Tibial artery (tissue), 4 donors: ENCODE results near the gene UPP2.

ENCODE experiments used
- DNase-seq, 2 donors: peaks; one replicate each; pipeline ENCODE4 v3.0.0-alpha.2; 2019
- H3K27ac ChIP-seq, 2 donors: fragments of 200-600 bp; sonication (generic) in 1 of 2; 1 replicate in 1 of 2; 2 replicates in 1 of 2; pipeline ENCODE4 v1.5.1; 2018 to 2019; ENCODE audit warnings: mild to moderate bottlenecking in 1 of 2
- H3K27me3 ChIP-seq, 2 donors: fragments of 200-600 bp; sonication (generic) in 1 of 2; one replicate each; pipeline versions ENCODE4 v1.5.1 to v1.6.0; 2016 to 2019
- H3K36me3 ChIP-seq, 3 donors: fragments of 200-600 bp; sonication (generic) in 2 of 3; one replicate each; pipeline ENCODE4 v1.5.1; 2016 to 2019; ENCODE audit warnings: mild to moderate bottlenecking in 2 of 3
- H3K4me1 ChIP-seq, 4 donors: fragments of 200-600 bp; sonication (generic) in 2 of 4; 1 replicate in 3 of 4; 2 replicates in 1 of 4; pipeline ENCODE4 v1.5.1; 2016 to 2019
- H3K4me3 ChIP-seq, 2 donors: fragments of 200-600 bp; sonication (generic) in 1 of 2; 1 replicate in 1 of 2; 2 replicates in 1 of 2; pipeline ENCODE4 v1.5.1; 2018 to 2019; ENCODE audit warnings: mild to moderate bottlenecking in 2 of 2
- H3K9me3 ChIP-seq, 3 donors: fragments of 200-600 bp; sonication (generic) in 1 of 3; one replicate each; pipeline ENCODE4 v1.5.1; 2016 to 2019
- CTCF ChIP-seq, 2 experiments: fragments of 200-600 bp in 1 of 2; fragments of 450-650 bp in 1 of 2; IDR thresholded peaks; one replicate each; pipeline ENCODE4 v1.5.1; 2017 to 2019; ENCODE audit warnings: antibody characterized with exemption in 2 of 2, mild to moderate bottlenecking in 1 of 2, moderate library complexity in 1 of 2
- intact Hi-C: fragments of 100-400 bp; cut with DNase I; formaldehyde crosslinking; loops from one replicate; pipeline ENCODE4 v1.15.0; 2023; ENCODE audit warnings: low total_unique reads

UPP2 gene

GRCh38 chr2:158101384-158101926, at the start of gene UPP2:
TSS of gene UPP2 (plus strand) at chr2:158101876. CDS start at chr2:158102064, 188 bp downstream.
- no peak within 1 kb of the TSS for H3K4me3 ChIP-seq
- H3K27ac ChIP-seq = no peak within 1 kb of the TSS
- TF ChIP-seq CTCF (IDR thresholded peaks at IDR 0.05) = no peak
- H3K27me3 ChIP-seq = no peaks in the 10 kb centered on the region
- intact Hi-C loops = no loop called here
- no peaks in the 10 kb centered on the region for H3K9me3 ChIP-seq
- no peaks in the 10 kb centered on the region for H3K36me3 ChIP-seq
- DNase-seq = no peak
- H3K4me1 ChIP-seq = no peaks in the 10 kb centered on the region

- Histone ChIP-seq H3K4me1 (no peaks in the 10 kb centered on the region), H3K27ac (no peak overlapping the region), H3K9me3 (no peaks in the 10 kb centered on the region), H3K27me3 (no peaks in the 10 kb centered on the region), H3K4me3 (no peak overlapping the region), H3K36me3 (no peaks in the 10 kb centered on the region)
- intact Hi-C loops = no loop called here
- DNase-seq = no peak
- TF ChIP-seq CTCF (IDR thresholded peaks at IDR 0.05) = no peak
Measured at GRCh38 chr2:158052761-158053160, 48.9 kb upstream of the UPP2 start.

GRCh38 chr2:158056875-158057274, 44.8 kb upstream of the UPP2 start:
- H3K9me3 ChIP-seq = no peaks in the 10 kb centered on the region
- TF ChIP-seq CTCF (IDR thresholded peaks at IDR 0.05) = no peak
- no peak overlapping the region for H3K4me3 ChIP-seq
- no peak overlapping the region for H3K27ac ChIP-seq
- H3K4me1 ChIP-seq = no peaks in the 10 kb centered on the region
- H3K36me3 ChIP-seq = no peaks in the 10 kb centered on the region
- no peak for DNase-seq
- no peaks in the 10 kb centered on the region for H3K27me3 ChIP-seq
- intact Hi-C loops = no loop called here

- intact Hi-C loops = no loop called here
- H3K9me3 ChIP-seq = no peaks in the 10 kb centered on the region
- DNase-seq = no peak
- H3K4me1 ChIP-seq = no peaks in the 10 kb centered on the region
- no peaks in the 10 kb centered on the region for H3K36me3 ChIP-seq
- no peaks in the 10 kb centered on the region for H3K27me3 ChIP-seq
- no peak overlapping the region for H3K27ac ChIP-seq
- TF ChIP-seq CTCF (IDR thresholded peaks at IDR 0.05) = no peak
- H3K4me3 ChIP-seq = no peak overlapping the region
Measured at GRCh38 chr2:158060160-158060834, 41.4 kb upstream of the UPP2 start.

GRCh38 chr2:158060835-158061435, 40.7 kb upstream of the UPP2 start:
- H3K36me3 ChIP-seq = no peaks in the 10 kb centered on the region
- no peak for TF ChIP-seq CTCF (IDR thresholded peaks at IDR 0.05)
- intact Hi-C loops = no loop called here
- no peaks in the 10 kb centered on the region for H3K27me3 ChIP-seq
- no peak for DNase-seq
- no peak overlapping the region for H3K27ac ChIP-seq
- no peaks in the 10 kb centered on the region for H3K9me3 ChIP-seq
- no peak overlapping the region for H3K4me3 ChIP-seq
- no peaks in the 10 kb centered on the region for H3K4me1 ChIP-seq
